Stimulated activated CD8-positive, alpha-beta memory T cell treated with anti-CD3 and anti-CD28 coated beads, Interleukin-7, amount 100 ng/mL, for 48 hours (primary cell): ENCODE measurements around the gene SFMBT2.
"Not testable (repeated sequence)": the region's sequence is repeated elsewhere in the genome, so short reads cannot be mapped to it uniquely, and the experiment has no call there.

ENCODE experiments used
- DNase-seq, 2 donors: peaks; one replicate each; pipeline ENCODE4 v3.0.0-alpha.2; 2020; ENCODE audit warnings: low read depth in 1 of 2; ENCODE audit errors: extremely low read depth in 1 of 2

SFMBT2 gene

DNA sequence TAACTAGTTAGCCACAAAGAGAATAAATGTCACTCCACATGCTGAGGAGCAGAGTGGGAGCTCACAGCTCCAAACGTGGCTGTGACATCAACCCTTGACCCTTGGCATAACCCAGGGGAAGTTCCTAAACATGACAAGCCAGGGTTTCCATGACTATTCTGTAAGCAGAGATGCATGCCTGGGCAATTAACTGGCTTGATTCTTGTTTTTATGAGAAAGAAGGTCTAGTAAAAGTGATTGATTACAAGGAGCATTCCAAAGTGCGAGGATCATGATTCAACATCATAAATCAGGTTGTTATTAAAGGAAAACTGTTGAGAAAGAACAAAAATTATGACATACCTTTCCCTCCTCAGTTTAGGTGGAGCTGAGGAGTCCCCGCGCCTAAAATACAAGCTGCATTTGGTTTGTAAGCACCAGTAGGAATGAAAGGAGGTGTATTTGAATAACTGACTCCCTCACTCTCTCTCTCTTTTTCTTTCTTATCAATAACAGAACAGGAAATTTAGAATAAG, 108.4 kb downstream of the SFMBT2 start:
- DNase-seq: no peak

DNA sequence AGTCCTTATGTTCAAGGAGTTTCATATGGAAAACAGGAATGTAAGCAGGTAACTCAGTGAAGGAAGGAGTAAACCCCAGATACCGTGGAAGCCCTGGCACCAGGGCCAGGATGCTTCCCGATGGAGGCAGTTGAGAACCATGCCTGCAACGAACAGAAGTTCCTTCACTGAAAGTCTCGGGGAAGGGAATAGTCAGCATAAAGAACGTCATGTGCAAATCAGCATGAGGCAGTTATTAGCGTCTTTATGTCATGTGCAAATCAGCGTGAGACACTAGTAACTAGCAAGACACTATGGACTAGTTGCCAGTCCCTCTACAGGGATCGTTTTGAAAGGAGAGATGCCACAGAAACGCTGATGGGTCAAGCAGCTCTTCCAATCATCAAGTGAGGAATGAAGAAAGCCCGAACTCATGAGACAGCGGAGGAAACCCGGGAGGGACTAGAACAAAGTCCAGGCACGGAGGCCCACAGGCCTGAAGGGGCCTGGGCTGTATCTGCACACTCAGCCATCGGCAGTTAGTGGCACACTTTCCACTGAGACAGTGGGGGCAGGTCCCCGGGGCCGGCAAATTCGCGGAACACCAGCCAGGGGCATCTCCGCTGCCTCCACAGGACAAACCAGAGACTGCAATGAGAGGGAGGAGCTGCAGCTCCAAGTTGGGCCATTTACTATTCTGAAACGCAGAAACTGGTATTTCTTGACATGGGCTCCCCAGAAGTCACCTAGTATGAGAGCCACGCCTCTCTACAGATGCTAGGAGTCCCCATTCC, 109.6 kb downstream of the SFMBT2 start:
- no peak for DNase-seq

DNA sequence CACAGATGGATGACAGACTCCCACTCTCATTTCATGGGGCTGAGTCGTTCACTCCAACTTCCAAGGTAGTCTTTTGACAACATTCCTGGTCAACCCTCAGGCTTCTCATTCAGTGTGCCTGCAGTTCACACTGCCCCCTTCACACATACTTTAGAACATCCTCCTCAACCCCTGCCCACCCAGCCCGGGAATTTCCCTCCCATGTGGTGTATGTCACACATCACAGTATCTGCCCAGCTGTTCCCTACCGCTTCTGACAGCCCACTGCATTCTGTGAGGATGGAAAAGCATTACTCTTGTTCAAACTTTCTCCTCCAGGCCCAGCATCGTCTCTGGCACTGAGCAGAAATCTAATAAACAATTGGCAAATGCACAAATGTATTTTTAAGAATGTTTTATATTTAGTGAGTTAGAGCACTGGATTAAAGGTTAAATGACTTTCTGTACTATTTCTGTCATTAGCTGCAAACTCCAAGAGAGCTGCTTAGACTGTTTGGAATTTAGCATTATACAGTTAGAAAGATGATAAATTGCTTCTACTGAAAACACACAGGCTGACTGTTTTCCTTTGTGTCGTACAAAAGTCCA, 110.4 kb downstream of the SFMBT2 start:
- no peak for DNase-seq

- not testable (repeated sequence) for DNase-seq
Observed at GRCh38 chr10:7299601-7300325, 111.1 kb downstream of the SFMBT2 start.

- no peak for DNase-seq
Observed at GRCh38 chr10:7298495-7298894, 112.3 kb downstream of the SFMBT2 start.

GRCh38 chr10:7297094-7297493, 113.7 kb downstream of the SFMBT2 start:
- no peak for DNase-seq

GRCh38 chr10:7296648-7297047, 114.2 kb downstream of the SFMBT2 start:
- DNase-seq: no peak

DNA sequence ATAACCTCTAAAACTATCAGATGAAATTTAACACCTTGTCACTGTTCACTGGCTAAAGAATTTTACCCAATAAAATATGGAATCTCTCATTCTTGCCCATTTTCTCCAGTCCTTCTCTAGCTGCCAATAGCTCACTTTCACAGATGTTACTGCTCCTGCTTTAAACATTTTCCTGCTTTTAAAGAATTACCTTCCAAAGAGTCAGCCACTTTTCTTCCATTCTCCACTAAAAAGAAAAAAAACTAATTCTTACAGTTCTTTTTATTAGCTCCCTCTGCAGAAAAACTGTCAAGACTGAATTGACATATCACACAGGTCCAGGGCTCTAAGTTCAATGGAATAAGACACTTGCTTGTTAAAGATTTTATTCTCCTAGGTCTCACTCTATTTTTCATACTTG, 114.8 kb downstream of the SFMBT2 start:
- no peak for DNase-seq

DNA sequence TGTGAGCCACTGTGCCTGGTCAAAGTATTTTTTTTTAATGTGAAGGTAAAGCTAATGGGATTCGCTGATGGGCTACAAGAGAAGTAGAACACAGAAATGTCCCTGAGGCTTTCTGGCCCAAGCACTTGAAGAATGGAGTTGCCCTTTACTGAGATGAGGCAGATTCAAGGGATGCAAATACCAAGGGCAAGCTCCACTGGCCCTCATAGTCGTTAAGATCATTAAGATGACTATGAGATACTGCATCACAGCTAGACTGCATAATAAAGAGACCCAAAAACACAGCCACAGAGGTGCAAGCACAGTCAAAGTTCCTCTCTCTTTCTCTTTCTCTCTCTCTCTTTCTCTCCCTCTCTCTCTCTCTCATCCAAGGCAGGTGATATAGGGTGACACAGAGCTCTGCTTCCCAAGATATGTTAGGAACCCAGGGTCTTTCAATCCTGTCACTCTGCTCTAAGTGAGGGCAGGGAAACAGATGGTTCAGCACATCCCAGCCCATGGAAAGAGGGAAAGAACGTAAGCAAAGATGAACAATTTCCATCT, 117.4 kb downstream of the SFMBT2 start:
- no peak for DNase-seq

- DNase-seq: no peak
Observed at GRCh38 chr10:7291487-7292270, 119.2 kb downstream of the SFMBT2 start.

DNA sequence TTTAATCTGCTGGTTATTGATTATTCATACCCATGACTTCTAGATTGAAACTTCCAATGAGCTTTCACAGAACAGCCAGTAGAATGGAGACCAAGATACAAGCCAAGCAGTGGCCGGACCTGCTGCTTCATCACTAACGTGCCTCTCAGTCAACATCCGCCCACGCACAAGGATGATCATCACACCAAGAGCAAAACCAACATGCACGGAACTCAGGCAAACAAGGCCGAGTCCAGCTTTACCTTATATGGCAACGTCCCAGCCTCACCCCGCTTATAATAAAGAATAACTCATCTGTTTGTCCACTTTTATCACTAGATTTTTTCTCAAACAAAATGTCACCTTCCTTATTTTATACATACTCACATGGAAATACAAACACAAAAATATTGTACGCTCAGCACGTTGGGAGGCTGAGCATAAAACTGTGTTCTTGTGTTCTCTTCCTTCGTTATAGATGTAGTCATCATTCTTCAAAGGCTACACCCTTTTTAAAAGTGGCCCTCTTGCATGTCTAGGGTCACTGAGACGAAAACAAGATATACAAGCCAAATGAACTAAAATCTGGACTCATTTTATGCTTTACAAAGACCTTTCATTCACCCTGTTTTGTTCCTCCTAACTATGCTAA, 122.7 kb downstream of the SFMBT2 start:
- peak in 1 of 2 donors; percentile 24 for DNase-seq

- DNase-seq: no peak
Observed at GRCh38 chr10:7287377-7287776, 123.5 kb downstream of the SFMBT2 start.

GRCh38 chr10:7285522-7286322, 125.1 kb downstream of the SFMBT2 start:
- no peak for DNase-seq

- no peak for DNase-seq
Observed at GRCh38 chr10:7283246-7283645, 127.6 kb downstream of the SFMBT2 start.

DNA sequence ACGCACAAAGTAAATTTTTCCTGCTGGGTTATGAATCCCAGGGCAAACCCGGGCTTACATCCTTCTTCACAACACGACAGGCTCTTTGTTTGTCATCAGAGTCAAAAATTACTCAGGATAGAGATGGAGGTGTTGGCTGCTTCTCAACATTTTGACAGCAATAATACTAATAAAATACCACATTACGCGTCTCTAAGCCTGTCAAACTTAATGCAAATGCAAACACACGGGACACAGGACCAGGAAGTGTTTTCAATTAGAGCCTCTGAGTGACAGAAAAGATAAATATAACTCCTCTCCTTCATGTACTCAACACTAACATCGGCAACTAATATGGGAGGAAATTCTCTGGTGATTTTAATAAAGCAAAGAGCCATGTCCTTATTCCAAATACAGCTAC, 128.4 kb downstream of the SFMBT2 start:
- no peak for DNase-seq

DNA sequence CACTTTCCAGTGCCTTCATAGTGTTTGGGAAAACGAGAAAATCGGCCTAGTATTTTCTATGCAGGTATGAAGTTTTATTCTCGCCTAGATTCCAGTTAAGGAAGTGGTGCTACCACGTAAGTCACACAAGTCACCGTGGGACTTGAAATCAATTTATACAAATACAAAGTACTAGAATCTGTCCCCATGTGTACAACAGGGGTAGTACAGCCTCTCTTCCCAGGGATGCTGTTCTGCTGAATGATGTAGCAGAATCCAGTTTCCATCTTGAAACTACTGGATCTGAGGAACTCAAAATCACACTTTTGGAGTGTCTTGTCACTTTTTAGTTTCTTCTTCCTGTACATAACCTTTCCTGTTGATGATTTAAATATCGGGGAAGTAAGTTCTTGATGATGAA, 129.4 kb downstream of the SFMBT2 start:
- no peak for DNase-seq

- no peak for DNase-seq
Observed at GRCh38 chr10:7279303-7279702, 131.5 kb downstream of the SFMBT2 start.

DNA sequence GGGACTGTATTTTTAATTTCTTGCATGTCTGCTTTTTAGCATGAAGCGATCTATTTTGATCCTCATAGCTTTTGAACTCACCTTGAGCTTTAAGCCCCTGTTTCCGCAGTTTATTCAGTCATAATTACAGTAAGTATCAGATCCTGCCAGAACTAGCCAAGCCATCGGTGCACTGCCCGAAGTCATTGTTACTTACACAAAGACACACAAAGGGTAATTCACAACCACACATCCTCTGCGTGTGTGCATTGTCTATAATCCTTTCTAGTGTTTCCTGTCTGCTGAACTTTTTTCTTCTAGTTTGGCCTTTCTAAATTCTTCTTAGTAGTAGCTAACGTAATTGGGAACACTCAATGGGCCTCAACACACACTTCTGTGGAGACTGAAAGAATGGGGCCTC, 133.0 kb downstream of the SFMBT2 start:
- DNase-seq: no peak

DNA sequence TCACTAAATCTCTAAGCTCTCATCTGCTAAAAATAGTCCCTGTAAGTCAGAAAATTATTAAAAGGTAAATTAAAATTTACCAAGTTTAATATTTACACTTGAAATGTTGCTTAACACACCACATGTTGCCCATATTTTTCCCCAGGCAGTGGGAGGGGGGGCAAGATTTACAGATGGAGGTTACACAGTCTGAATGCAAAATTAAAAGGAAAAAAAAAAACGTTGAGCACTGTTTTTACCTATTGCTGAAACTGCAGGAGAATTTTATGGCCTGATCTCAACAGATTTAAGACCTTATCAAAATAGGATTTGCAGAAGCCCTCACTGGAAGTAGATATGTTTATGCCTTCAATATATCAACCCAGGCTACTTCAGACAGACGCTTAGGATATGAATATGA, 133.4 kb downstream of the SFMBT2 start:
- DNase-seq: no peak
